HG02981 (cell line): ENCODE measurements around the gene ADAM12.
A peak's percentile ranks its signal among the peaks of the same experiment; 100 is the strongest.
"Not testable (repeated sequence)": the region's sequence is repeated elsewhere in the genome, so short reads cannot be mapped to it uniquely, and the experiment has no call there.

Experiments used
- ATAC-seq: cut with Tn5 transposase; IDR thresholded peaks from one replicate; pipeline ENCODE4 v1.9.1; 2021; ENCODE audit warnings: mild to moderate bottlenecking, moderate library complexity; ENCODE audit not compliant: unreplicated experiment

The ADAM12 gene

GRCh38 chr10:125999694-126000093 is 388.6 kb downstream of the ADAM12 start:
- ATAC-seq, result no peak

GRCh38 chr10:125997586-125997985 is 390.7 kb downstream of the ADAM12 start:
- ATAC-seq, result no peak

GRCh38 chr10:125995726-125996304 is 392.5 kb downstream of the ADAM12 start:
- ATAC-seq, result no peak

GRCh38 chr10:125994601-125995000 is 393.7 kb downstream of the ADAM12 start:
- no peak for ATAC-seq

- no peak for ATAC-seq
Observed at GRCh38 chr10:125992254-125992653, 396.0 kb downstream of the ADAM12 start.

- ATAC-seq, result no peak
Observed at GRCh38 chr10:125991392-125991791, 396.9 kb downstream of the ADAM12 start.

- no peak for ATAC-seq
Observed at GRCh38 chr10:125990974-125991373, 397.3 kb downstream of the ADAM12 start.

GRCh38 chr10:125989791-125990190 is 398.5 kb downstream of the ADAM12 start:
- no peak for ATAC-seq

- no peak for ATAC-seq
Observed at GRCh38 chr10:125985557-125986240, 402.6 kb downstream of the ADAM12 start.

- ATAC-seq, result no peak
Observed at GRCh38 chr10:125984865-125985495, 403.3 kb downstream of the ADAM12 start.

GRCh38 chr10:125984346-125984745 is 403.9 kb downstream of the ADAM12 start:
- no peak for ATAC-seq

GRCh38 chr10:125983656-125984055 is 404.6 kb downstream of the ADAM12 start:
- no peak for ATAC-seq

GRCh38 chr10:125983161-125983560 is 405.1 kb downstream of the ADAM12 start:
- no peak for ATAC-seq

- peak; percentile 79 for ATAC-seq
Observed at GRCh38 chr10:125982260-125982948, 405.9 kb downstream of the ADAM12 start.

- no peak for ATAC-seq
Observed at GRCh38 chr10:125980521-125981035, 407.7 kb downstream of the ADAM12 start.

- ATAC-seq, result no peak
Observed at GRCh38 chr10:125979976-125980375, 408.3 kb downstream of the ADAM12 start.

- no peak for ATAC-seq
Observed at GRCh38 chr10:125976960-125977605, 411.2 kb downstream of the ADAM12 start.

GRCh38 chr10:125970077-125970630 is 418.1 kb downstream of the ADAM12 start:
- ATAC-seq, result not testable (repeated sequence)

- ATAC-seq, result no peak
Observed at GRCh38 chr10:125967533-125967932, 420.7 kb downstream of the ADAM12 start.

GRCh38 chr10:125964558-125964957 is 423.7 kb downstream of the ADAM12 start:
- ATAC-seq, result no peak
